H9 (cell line): ENCODE results near the gene CTNNA3. TPM values are rescaled to one million over a fixed set of nuclear protein-coding genes. Genes with fewer than 3 reads are reported as not detected.

ENCODE experiments used
- DNase-seq: peaks from one replicate; pipeline ENCODE4 v3.0.0-alpha.2; 2017
- H2AFZ ChIP-seq: one replicate; pipeline ENCODE4 v1.6.1; 2013; ENCODE audit warnings: mild to moderate bottlenecking, low read length, control low read depth, moderate library complexity
- H2AK5ac ChIP-seq: 2 replicates; pipeline ENCODE4 v1.6.1; 2013; ENCODE audit warnings: low read length, control low read depth, mixed read lengths; ENCODE audit not compliant: insufficient read length
- H2BK120ac ChIP-seq: one replicate; pipeline ENCODE4 v1.6.1; 2013; ENCODE audit warnings: low read depth, mild to moderate bottlenecking, low read length, control low read depth, inconsistent platforms; ENCODE audit not compliant: poor library complexity, severe bottlenecking
- H2BK12ac ChIP-seq: 2 replicates; pipeline ENCODE4 v1.6.1; 2013; ENCODE audit warnings: low read length, control low read depth, mixed read lengths, low read depth; ENCODE audit not compliant: insufficient read length
- H2BK15ac ChIP-seq: 2 replicates; pipeline ENCODE4 v1.6.1; 2013; ENCODE audit warnings: low read depth, low read length, control low read depth
- H2BK20ac ChIP-seq: one replicate; pipeline ENCODE4 v1.6.1; 2013; ENCODE audit warnings: low read depth, mild to moderate bottlenecking, low read length, control low read depth, inconsistent platforms; ENCODE audit not compliant: poor library complexity, severe bottlenecking
- H2BK5ac ChIP-seq: 2 replicates; pipeline ENCODE4 v1.6.1; 2013; ENCODE audit warnings: low read length, control low read depth, mixed read lengths; ENCODE audit not compliant: insufficient read length
- H3K14ac ChIP-seq: 2 replicates; pipeline ENCODE4 v1.6.1; 2013; ENCODE audit warnings: low read length, control low read depth; ENCODE audit not compliant: insufficient read depth
- H3K18ac ChIP-seq: 2 replicates; pipeline ENCODE4 v1.6.1; 2013; ENCODE audit warnings: low read depth, mild to moderate bottlenecking, mixed read lengths, low read length, control low read depth; ENCODE audit not compliant: insufficient read length
- H3K23ac ChIP-seq: 2 replicates; pipeline ENCODE4 v1.6.1; 2013; ENCODE audit warnings: low read length, control low read depth, mixed read lengths, low read depth; ENCODE audit not compliant: insufficient read length
- H3K23me2 ChIP-seq: 2 replicates; pipeline ENCODE4 v1.6.1; 2013; ENCODE audit warnings: low read depth, mild to moderate bottlenecking, mixed read lengths, low read length, control low read depth; ENCODE audit not compliant: insufficient read length, poor library complexity, severe bottlenecking
- H3K27ac ChIP-seq: 2 replicates; pipeline ENCODE4 v1.5.1; 2013; ENCODE audit warnings: low read length, control low read depth, mixed read lengths, low read depth; ENCODE audit not compliant: insufficient read length
- H3K27me3 ChIP-seq: 2 replicates; pipeline ENCODE4 v1.6.1; 2013; ENCODE audit warnings: low read length, control low read depth, inconsistent platforms; ENCODE audit not compliant: insufficient read depth
- H3K4ac ChIP-seq: 2 replicates; pipeline ENCODE4 v1.6.1; 2013; ENCODE audit warnings: low read depth, mild to moderate bottlenecking, control low read depth, inconsistent platforms, low read length, moderate library complexity
- H3K4me1 ChIP-seq: 2 replicates; pipeline ENCODE4 v1.6.1; 2013; ENCODE audit warnings: low read length, control low read depth, inconsistent platforms; ENCODE audit not compliant: insufficient read depth
- H3K4me2 ChIP-seq: 2 replicates; pipeline ENCODE4 v1.6.1; 2013; ENCODE audit warnings: low read length, control low read depth, mixed read lengths; ENCODE audit not compliant: insufficient read length, insufficient read depth
- H3K56ac ChIP-seq: 2 replicates; pipeline ENCODE4 v1.6.1; 2013; ENCODE audit warnings: low read depth, mild to moderate bottlenecking, mixed read lengths, low read length, control low read depth; ENCODE audit not compliant: insufficient read length
- H3K79me1 ChIP-seq: 2 replicates; pipeline ENCODE4 v1.6.1; 2013; ENCODE audit warnings: low read depth, mild to moderate bottlenecking, moderate library complexity, low read length, control low read depth, inconsistent platforms; ENCODE audit not compliant: insufficient read depth, poor library complexity, severe bottlenecking
- H3K79me2 ChIP-seq: 2 replicates; pipeline ENCODE4 v1.6.1; 2013; ENCODE audit warnings: low read length, control low read depth, inconsistent platforms; ENCODE audit not compliant: insufficient read depth
- H3K9ac ChIP-seq: 2 replicates; pipeline ENCODE4 v1.6.1; 2013; ENCODE audit warnings: low read length, control low read depth, mixed read lengths; ENCODE audit not compliant: insufficient read length; ENCODE audit errors: extremely low read depth
- H3K9me3 ChIP-seq: one replicate; pipeline ENCODE4 v1.6.1; 2013; ENCODE audit warnings: low read depth, low read length, inconsistent platforms; ENCODE audit not compliant: control insufficient read depth
- H3T11ph ChIP-seq: one replicate; pipeline ENCODE4 v1.6.1; 2013; ENCODE audit warnings: mild to moderate bottlenecking, low read length, control low read depth, inconsistent platforms
- H4K20me1 ChIP-seq: one replicate; pipeline ENCODE4 v1.6.1; 2013; ENCODE audit not compliant: control insufficient read depth, insufficient read length, insufficient read depth
- H4K5ac ChIP-seq: 2 replicates; pipeline ENCODE4 v1.6.1; 2013; ENCODE audit warnings: low read depth, mild to moderate bottlenecking, mixed read lengths, low read length, control low read depth; ENCODE audit not compliant: insufficient read length
- H4K8ac ChIP-seq: replicated peaks from 2 replicates; pipeline ENCODE4 v1.6.1; 2013; ENCODE audit warnings: low read length, control low read depth, mixed read lengths, low read depth; ENCODE audit not compliant: insufficient read length
- H4K91ac ChIP-seq: 2 replicates; pipeline ENCODE4 v1.6.1; 2013; ENCODE audit warnings: low read depth, mild to moderate bottlenecking, moderate library complexity, mixed read lengths, low read length, control low read depth; ENCODE audit not compliant: insufficient read length
- H3K27ac Mint-ChIP-seq, 3 experiments: 2 replicates in 2 of 3; 3 replicates in 1 of 3; pipeline ENCODE4 v1.8.0; 2020 to 2021; ENCODE audit warnings: mixed read lengths in 3 of 3, mild to moderate bottlenecking in 1 of 3, moderate library complexity in 1 of 3
- H3K27me3 Mint-ChIP-seq: 2 replicates; pipeline ENCODE4 v1.8.0; 2021; ENCODE audit warnings: low read depth, mild to moderate bottlenecking, moderate library complexity, mixed read lengths
- H3K36me3 Mint-ChIP-seq, 3 experiments: 2 replicates in 2 of 3; 3 replicates in 1 of 3; pipeline ENCODE4 v1.8.0; 2020 to 2021; ENCODE audit warnings: low read depth in 3 of 3, mixed read lengths in 3 of 3; ENCODE audit not compliant: insufficient read depth in 1 of 3
- H3K4me1 Mint-ChIP-seq, 2 experiments: 2 replicates each; pipeline ENCODE4 v1.8.0; 2020; ENCODE audit warnings: mixed read lengths in 2 of 2
- H3K4me3 Mint-ChIP-seq, 2 experiments: 2 replicates in 1 of 2; 3 replicates in 1 of 2; pipeline ENCODE4 v1.8.0; 2020 to 2021; ENCODE audit warnings: mild to moderate bottlenecking in 2 of 2, mixed read lengths in 2 of 2, moderate library complexity in 1 of 2
- H3K9me3 Mint-ChIP-seq, 2 experiments: 2 replicates in 1 of 2; 3 replicates in 1 of 2; pipeline ENCODE4 v1.8.0; 2020; ENCODE audit warnings: mild to moderate bottlenecking in 2 of 2, mixed read lengths in 2 of 2, moderate library complexity in 1 of 2
- WGBS: extraction: QIAGEN DNeasy Blood & Tissue Kit; methylation state at CpG from one replicate; pipeline ENCODE4 v1.1.7; 2013; ENCODE audit warnings: missing lambda C conversion rate, low lambda C conversion rate, mixed read lengths; ENCODE audit not compliant: insufficient read length; ENCODE audit errors: extremely low coverage; 5-methylcytosine and 5-hydroxymethylcytosine counted together
- total RNA-seq: library from RNA; stranded (reverse); gene quantifications from 2 replicates; pipeline ENCODE4 v1.2.1, GENCODE V29; 2021
- TF ChIP-seq, protein P1 (sequence below): fragments of 200-600 bp; sonication (generic); conservative IDR thresholded peaks from 3 replicates; pipeline ENCODE4 v1.8.0; 2021; ENCODE audit warnings: antibody characterized with exemption, mild to moderate bottlenecking

Gene CTNNA3
- total RNA-seq, 1 experiment from 2014 or later: 3.3 TPM

DNA sequence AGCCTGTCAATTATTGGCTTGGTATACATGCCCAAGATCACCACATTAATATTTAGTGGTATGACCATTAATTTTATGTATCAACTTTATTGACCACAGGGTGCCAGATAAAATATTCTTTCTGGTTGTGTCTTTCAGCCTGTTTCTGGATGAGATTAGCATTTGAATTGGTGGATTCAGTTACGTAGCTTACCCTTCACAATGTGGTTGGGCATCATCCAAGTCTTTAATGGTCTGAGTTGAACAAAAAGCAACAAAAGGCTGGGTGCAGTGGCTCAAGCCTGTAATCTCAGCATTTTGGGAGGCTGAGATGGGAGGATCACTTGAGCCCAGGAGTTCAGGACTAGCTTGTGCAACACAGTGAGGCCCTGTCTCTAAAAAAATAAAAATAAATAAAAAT, 1472.3 kb downstream of the CTNNA3 start:
- H3K4me3 Mint-ChIP-seq: no peak overlapping the region
- peaks cover 12 to 15% of the 10 kb centered on the region in 2 experiments for H3K9me3 Mint-ChIP-seq
- Histone ChIP-seq H3K56ac (no peak overlapping the region), H3K4ac (no peak overlapping the region), H3K4me1 (no peaks in the 10 kb centered on the region), H2AFZ (no peak overlapping the region), H3K23ac (no peak overlapping the region), H2BK20ac (no peak overlapping the region), H3K79me2 (no peaks in the 10 kb centered on the region), H3K27me3 (no peaks in the 10 kb centered on the region), H3K4me2 (no peak overlapping the region), H3K9me3 (no peaks in the 10 kb centered on the region), H3K27ac (no peak overlapping the region), H2BK120ac (no peak overlapping the region), H4K8ac (no peak overlapping the region), H4K5ac (no peak overlapping the region), H3T11ph (no peak overlapping the region), H3K23me2 (no peaks in the 10 kb centered on the region), H3K9ac (no peak overlapping the region), H2AK5ac (no peak overlapping the region), H2BK15ac (no peak overlapping the region), H3K14ac (no peak overlapping the region), H4K91ac (no peak overlapping the region), H2BK5ac (no peak overlapping the region), H3K79me1 (no peaks in the 10 kb centered on the region), H2BK12ac (no peak overlapping the region), H4K20me1 (no peaks in the 10 kb centered on the region), H3K18ac (no peak overlapping the region)
- H3K4me1 Mint-ChIP-seq: no peaks in the 10 kb centered on the region
- no peaks in the 10 kb centered on the region for H3K27me3 Mint-ChIP-seq
- no CpG with 5 or more reads among the region's 1 CpG for WGBS
- peaks cover 2 to 11% (median 3%) of the 10 kb centered on the region in 3 experiments; a peak in 5 of 7 replicates for H3K36me3 Mint-ChIP-seq
- no peak for DNase-seq
- TF ChIP-seq, protein P1, sequence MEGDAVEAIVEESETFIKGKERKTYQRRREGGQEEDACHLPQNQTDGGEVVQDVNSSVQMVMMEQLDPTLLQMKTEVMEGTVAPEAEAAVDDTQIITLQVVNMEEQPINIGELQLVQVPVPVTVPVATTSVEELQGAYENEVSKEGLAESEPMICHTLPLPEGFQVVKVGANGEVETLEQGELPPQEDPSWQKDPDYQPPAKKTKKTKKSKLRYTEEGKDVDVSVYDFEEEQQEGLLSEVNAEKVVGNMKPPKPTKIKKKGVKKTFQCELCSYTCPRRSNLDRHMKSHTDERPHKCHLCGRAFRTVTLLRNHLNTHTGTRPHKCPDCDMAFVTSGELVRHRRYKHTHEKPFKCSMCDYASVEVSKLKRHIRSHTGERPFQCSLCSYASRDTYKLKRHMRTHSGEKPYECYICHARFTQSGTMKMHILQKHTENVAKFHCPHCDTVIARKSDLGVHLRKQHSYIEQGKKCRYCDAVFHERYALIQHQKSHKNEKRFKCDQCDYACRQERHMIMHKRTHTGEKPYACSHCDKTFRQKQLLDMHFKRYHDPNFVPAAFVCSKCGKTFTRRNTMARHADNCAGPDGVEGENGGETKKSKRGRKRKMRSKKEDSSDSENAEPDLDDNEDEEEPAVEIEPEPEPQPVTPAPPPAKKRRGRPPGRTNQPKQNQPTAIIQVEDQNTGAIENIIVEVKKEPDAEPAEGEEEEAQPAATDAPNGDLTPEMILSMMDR: no peak
- H3K27ac Mint-ChIP-seq: no peak overlapping the region
